ENCODE measurements around the gene TRIM71.

DNA sequence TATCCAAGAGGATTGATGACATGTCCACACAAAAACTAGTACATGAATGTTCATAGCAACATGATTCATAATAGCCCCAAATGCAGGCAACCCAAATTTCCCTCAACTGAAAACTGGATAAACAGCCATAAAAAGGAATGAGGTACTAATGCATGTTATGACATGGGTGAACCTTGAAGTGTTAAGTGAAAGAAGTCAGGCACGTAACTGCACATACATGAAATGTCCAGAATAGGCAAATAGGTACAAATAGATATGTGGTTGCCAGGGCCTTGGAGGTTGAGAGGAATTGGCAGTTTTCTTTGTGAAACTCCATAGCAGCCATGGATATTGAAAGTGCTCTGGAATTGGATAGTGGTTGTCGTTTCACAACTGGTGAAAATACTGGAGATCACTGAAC lies 81.5 kb downstream of the TRIM71 start:
- TF ChIP-seq, protein P1, sequence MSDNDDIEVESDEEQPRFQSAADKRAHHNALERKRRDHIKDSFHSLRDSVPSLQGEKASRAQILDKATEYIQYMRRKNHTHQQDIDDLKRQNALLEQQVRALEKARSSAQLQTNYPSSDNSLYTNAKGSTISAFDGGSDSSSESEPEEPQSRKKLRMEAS (IDR thresholded peaks at IDR 0.05), result no peak
- TF ChIP-seq, protein P2, sequence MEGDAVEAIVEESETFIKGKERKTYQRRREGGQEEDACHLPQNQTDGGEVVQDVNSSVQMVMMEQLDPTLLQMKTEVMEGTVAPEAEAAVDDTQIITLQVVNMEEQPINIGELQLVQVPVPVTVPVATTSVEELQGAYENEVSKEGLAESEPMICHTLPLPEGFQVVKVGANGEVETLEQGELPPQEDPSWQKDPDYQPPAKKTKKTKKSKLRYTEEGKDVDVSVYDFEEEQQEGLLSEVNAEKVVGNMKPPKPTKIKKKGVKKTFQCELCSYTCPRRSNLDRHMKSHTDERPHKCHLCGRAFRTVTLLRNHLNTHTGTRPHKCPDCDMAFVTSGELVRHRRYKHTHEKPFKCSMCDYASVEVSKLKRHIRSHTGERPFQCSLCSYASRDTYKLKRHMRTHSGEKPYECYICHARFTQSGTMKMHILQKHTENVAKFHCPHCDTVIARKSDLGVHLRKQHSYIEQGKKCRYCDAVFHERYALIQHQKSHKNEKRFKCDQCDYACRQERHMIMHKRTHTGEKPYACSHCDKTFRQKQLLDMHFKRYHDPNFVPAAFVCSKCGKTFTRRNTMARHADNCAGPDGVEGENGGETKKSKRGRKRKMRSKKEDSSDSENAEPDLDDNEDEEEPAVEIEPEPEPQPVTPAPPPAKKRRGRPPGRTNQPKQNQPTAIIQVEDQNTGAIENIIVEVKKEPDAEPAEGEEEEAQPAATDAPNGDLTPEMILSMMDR (IDR thresholded peaks at IDR 0.05 in 2 of 3, conservative IDR thresholded peaks at IDR 0.05 in 1 of 3; ENCODE audit: borderline replicate concordance in 1 of 3, insufficient read depth in 1 of 3, low read depth in 2 of 3, low read length in 2 of 3), result no peak
- TF ChIP-seq EZH2 (IDR thresholded peaks at IDR 0.05) (no peak), TCF7L2 (IDR thresholded peaks at IDR 0.05; ENCODE audit: borderline replicate concordance, extremely low read depth, insufficient read depth, insufficient read length) (no peak)

Measured in HCT116 (cell line).